SKM-1 treated with dmso at 0.1 percent for 144 hours (cell line): ENCODE results near the gene FAM120B.

Source experiments
- DNase-seq: peaks from one replicate; lab custom pipeline; 2025; ENCODE audit not compliant: unreplicated experiment; lab: John Stamatoyannopoulos, UW

FAM120B gene

GRCh38 chr6:170416959-170417606 lies 110.5 kb downstream of the FAM120B start:
- DNase-seq = no peak

- no peak for DNase-seq
These were observed 111.3 kb downstream of the FAM120B start for GRCh38 chr6:170417881-170418280.

GRCh38 chr6:170420283-170420682 lies 113.7 kb downstream of the FAM120B start:
- no peak for DNase-seq

- no peak for DNase-seq
These were observed 114.5 kb downstream of the FAM120B start for GRCh38 chr6:170420791-170421776.

- DNase-seq = no peak
These were observed 115.4 kb downstream of the FAM120B start for GRCh38 chr6:170421921-170422320.

- no peak for DNase-seq
These were observed 116.5 kb downstream of the FAM120B start for GRCh38 chr6:170423030-170423429.

- DNase-seq = no peak
These were observed 117.5 kb downstream of the FAM120B start for GRCh38 chr6:170423814-170424603.

- no peak for DNase-seq
These were observed 118.1 kb downstream of the FAM120B start for GRCh38 chr6:170424604-170425126.

- no peak for DNase-seq
These were observed 122.9 kb downstream of the FAM120B start for GRCh38 chr6:170429450-170429849.

- no peak for DNase-seq
These were observed 126.9 kb downstream of the FAM120B start for GRCh38 chr6:170433163-170434116.

- no peak for DNase-seq
These were observed 127.7 kb downstream of the FAM120B start for GRCh38 chr6:170434117-170434820.

GRCh38 chr6:170434821-170435155 lies 128.2 kb downstream of the FAM120B start:
- DNase-seq = no peak

GRCh38 chr6:170435766-170436165 lies 129.2 kb downstream of the FAM120B start:
- DNase-seq = no peak

GRCh38 chr6:170436209-170436809 lies 129.8 kb downstream of the FAM120B start:
- DNase-seq = no peak

GRCh38 chr6:170437719-170438401 lies 131.3 kb downstream of the FAM120B start:
- no peak for DNase-seq

- no peak for DNase-seq
These were observed 131.8 kb downstream of the FAM120B start for GRCh38 chr6:170438402-170438753.

- no peak for DNase-seq
These were observed 132.3 kb downstream of the FAM120B start for GRCh38 chr6:170438861-170439260.
